IPS-NIHi11 (cell line): ENCODE data around the gene ALDH3B1.

Source experiments
- DNase-seq: peaks from one replicate; pipeline ENCODE4 v3.0.0; 2012; ENCODE audit warnings: mixed read lengths, low spot score

Gene ALDH3B1

DNA sequence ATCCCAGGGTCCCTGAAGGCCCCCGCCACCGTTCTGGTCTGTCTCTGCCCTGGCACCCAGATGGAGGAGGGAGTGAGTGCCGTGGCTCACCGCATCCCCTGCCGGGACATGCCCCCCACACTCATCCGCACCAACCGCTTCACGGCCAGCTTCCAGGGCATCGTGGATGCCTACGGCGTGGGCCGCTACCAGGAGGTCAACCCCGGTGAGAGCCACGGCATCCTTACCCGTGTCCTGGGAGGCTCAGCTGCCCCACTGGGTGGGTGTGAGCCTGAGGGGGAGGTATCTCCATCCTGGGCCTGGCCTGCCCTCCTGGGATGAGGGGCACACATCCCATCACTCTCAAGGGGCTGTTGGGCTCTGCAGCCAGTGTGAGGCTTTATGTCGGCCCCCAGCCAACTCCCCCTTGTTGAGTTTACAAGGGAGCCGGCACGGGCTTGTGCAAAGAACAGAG lies 34.8 kb downstream of the ALDH3B1 start:
- DNase-seq = no peak

DNA sequence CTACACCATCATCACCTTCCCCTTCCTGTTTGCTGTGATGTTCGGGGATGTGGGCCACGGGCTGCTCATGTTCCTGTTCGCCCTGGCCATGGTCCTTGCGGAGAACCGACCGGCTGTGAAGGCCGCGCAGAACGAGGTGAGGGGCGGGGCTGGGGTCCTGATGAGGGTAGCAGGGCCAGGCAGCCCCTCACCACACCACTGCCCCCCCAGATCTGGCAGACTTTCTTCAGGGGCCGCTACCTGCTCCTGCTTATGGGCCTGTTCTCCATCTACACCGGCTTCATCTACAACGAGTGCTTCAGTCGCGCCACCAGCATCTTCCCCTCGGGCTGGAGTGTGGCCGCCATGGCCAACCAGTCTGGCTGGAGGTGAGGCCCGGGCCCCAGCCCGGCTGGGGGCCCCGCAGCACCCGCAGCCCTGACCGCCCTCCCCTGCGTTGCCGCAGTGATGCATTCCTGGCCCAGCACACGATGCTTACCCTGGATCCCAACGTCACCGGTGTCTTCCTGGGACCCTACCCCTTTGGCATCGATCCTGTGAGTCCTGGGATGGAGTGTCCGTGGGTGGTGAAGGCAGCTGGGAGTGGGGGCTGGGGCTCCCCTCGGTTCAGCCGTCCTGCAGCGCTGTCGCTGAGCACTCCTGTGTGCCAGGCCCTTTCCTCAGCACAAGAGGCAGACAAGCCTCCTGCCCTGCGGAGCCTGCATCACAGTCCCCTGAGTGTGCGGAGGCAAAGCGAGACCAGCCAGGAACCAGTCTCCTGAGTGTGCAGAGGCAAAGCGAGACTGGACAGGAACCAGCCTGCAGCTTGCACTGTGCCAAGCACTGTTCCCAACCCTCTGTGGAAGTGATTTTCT lies 37.5 kb downstream of the ALDH3B1 start:
- no peak for DNase-seq

DNA sequence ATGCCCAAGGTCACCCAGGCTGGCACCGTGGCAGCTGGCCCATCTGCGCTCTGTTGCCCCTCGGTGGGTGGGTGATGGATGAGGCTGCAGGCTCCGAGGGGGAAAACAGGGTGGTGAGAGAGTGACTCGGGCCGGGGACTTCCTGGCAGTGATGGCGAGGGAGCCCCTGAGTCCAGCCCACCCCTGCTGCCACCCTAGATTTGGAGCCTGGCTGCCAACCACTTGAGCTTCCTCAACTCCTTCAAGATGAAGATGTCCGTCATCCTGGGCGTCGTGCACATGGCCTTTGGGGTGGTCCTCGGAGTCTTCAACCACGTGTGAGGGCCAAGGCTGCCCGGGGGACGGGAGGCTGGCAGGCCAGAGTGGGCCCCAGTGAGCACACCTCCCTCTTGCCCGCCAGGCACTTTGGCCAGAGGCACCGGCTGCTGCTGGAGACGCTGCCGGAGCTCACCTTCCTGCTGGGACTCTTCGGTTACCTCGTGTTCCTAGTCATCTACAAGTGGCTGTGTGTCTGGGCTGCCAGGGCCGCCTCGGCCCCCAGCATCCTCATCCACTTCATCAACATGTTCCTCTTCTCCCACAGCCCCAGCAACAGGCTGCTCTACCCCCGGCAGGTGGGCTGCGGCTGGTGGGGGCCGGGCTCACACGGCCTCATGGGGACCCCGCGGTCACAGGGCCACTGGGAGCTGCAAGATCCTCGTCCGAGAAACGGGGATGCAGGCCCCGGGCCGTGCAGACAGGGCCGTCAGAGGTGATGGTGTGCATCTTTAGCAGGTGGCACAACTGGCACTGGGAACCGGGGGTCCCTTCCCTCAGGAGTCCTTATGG lies 38.8 kb downstream of the ALDH3B1 start:
- peak; percentile 21 for DNase-seq

DNA sequence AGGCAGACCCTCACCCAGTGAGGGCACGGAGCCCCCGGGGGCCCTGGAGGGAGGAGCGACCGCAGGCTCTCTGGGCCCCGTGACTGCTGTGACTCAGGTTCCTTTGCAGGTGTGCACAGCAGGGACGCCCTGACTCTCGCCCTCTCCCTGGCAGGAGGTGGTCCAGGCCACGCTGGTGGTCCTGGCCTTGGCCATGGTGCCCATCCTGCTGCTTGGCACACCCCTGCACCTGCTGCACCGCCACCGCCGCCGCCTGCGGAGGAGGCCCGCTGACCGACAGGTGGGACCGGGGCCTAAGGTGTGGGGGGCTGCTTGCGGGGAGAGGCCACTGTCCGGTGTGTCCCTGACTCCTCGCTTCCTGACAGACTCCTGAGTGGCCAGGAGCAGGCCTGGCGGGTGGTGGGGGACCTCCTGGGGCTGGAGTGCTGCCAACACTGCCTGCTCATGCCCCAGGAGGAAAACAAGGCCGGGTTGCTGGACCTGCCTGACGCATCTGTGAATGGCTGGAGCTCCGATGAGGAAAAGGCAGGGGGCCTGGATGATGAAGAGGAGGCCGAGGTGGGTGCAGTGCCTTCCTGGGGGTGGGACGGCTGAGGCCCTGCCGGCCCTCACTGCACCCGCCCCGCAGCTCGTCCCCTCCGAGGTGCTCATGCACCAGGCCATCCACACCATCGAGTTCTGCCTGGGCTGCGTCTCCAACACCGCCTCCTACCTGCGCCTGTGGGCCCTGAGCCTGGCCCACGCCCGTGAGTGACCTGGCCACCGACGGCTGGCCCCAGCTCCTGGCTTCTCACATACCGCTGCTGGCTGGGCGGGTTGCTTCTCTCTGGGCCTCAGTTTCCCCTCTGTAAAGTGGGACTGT lies 39.6 kb downstream of the ALDH3B1 start:
- DNase-seq = peak; percentile 38

DNA sequence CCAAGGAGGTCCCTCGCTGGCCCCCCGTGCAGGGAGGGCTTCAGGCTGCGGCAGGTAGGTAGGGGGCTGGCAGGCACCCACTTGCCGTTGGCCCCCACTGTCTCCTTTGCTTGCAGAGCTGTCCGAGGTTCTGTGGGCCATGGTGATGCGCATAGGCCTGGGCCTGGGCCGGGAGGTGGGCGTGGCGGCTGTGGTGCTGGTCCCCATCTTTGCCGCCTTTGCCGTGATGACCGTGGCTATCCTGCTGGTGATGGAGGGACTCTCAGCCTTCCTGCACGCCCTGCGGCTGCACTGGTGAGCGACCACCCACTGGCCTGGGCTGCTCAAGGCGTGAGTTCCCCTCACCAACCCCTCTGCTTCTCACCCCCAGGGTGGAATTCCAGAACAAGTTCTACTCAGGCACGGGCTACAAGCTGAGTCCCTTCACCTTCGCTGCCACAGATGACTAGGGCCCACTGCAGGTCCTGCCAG lies 40.3 kb downstream of the ALDH3B1 start:
- peak; percentile 27 for DNase-seq

DNA sequence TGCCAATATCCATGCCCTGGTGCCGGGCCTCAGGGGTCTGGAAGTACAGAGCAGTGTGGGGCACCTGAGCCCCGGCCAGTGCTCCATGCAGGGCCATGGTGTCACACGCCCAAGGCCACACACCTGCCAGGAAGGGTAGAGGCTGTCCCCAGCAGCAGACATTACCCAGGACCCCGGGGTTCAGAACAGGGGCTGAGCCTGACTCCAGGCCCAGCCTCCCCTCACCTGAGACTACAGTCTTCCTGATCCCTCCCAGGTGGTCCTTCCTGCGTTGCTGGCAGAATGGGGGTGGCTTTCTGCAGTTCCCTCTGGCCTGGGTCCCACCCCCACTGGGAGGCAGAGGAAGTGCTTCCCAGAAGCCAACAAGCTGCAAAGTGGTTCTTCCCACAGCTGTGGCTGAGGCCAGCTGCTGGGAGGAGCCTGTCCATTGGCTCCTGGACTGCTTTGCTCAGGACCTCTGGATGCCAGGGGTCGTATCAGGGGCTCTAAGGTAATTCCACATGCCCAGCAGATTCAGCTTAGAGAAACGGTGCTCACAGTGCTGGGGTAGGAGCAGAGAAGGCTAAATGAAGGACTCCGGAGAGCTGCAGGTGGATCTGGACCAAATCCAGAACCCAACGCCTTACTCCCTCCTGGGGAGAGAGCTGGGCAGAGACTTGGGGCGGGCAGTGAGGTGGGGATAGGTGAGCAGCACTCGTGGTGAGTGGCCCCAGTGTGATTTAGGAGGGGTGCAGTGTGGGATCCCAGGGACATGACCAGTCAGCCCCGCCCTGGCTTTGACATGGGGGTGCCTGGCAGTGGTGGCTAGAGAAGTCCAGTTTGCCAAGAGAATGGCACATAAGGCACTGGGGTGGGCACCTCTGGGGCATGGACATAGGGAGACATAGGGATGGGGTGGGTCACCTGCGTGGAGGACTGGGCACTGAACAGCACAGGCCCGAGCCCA lies 41.3 kb downstream of the ALDH3B1 start:
- DNase-seq = peak; percentile 55

DNA sequence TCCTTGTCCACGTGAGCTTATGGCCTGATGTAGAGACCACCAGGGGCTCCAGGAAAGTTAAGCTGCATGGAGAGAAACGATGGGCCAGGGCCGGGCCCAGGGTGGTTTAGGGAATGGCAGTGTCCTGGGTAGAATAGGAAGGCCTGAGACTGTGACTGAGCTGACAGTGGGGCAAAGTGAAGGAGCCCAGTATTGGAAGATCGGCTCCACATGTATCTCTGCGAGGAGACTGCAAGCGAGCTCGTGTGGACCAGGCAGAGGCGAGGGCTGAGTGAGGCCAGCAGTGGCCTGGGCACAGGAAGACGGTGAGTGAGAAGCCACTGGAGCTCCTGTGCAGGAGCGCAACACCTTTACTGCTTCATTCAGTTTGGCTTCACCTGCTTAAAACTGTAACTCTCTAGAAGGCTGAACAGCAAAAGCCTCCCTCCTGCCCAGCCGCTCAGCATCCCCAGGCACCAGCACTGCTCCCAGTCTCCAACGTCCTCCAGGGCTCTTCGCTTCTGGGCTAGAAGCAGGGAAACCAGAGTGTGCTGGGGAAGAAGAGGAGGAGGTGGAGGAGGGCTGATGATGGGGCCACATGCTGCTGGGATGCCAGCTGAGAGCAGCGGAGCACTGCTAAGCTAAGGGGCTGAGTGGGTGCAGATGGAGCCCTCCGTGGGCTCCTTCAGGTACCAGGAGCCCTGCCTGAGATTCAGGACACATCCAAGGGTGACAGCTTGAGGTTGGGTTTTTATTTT lies 42.2 kb downstream of the ALDH3B1 start:
- DNase-seq = no peak

DNA sequence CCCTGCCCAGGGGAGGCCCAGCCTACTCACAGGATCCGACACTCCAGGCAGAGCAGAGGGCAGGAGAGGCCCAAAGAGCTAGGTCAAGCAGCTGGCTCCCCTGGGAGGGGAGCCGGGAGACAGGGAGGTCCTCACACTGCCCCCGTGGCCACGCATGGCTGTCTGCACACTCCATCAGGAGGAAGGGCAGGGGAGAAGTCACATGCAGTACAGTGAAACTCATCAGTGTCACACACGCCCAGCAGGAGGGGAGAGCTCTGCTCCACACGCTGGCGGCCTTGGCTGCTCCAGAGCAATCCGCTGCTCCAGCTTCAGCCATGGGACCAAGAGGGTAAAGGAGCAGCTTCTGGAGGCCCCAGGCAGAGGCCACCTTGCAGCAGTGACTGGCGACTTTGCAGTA lies 43.0 kb downstream of the ALDH3B1 start:
- no peak for DNase-seq

DNA sequence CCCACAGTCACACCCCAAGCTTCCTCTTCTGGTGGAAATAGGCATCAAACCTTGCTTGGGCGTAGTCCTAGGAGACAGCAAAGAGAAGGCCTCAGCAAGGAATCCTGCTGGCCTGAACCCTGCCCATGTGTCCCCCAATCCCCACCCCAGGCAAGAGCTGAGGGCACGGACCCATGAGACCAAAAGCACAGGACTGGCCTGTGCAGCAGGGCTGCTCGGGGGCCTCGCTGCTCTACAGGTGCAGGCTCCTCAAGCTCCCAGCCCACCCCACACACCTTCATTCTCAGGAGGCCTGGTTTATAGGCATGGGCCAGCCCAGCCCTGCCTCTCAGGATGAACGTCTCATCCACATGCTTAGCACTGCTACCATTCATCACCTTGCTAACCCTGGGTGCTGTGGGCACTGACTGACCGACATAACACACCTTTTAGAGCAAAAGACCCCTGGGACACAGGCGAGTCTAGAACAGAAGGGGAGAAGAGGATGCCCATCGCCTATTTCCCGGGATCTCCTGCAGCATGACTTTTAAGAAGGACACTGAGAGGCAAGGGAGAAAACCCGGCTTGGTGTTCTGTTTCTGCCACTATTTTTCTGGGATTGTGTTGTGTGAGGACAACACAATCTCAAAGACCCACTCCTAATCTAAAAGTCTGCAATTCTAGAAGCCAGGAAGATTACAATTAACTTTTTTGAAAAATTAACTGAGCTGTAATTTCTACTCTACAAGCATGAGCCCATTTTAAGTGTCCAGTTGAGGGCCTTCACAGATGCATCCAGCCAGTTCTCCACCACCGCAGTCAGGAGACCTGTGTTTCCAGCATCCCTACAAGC lies 44.1 kb downstream of the ALDH3B1 start:
- DNase-seq = no peak

DNA sequence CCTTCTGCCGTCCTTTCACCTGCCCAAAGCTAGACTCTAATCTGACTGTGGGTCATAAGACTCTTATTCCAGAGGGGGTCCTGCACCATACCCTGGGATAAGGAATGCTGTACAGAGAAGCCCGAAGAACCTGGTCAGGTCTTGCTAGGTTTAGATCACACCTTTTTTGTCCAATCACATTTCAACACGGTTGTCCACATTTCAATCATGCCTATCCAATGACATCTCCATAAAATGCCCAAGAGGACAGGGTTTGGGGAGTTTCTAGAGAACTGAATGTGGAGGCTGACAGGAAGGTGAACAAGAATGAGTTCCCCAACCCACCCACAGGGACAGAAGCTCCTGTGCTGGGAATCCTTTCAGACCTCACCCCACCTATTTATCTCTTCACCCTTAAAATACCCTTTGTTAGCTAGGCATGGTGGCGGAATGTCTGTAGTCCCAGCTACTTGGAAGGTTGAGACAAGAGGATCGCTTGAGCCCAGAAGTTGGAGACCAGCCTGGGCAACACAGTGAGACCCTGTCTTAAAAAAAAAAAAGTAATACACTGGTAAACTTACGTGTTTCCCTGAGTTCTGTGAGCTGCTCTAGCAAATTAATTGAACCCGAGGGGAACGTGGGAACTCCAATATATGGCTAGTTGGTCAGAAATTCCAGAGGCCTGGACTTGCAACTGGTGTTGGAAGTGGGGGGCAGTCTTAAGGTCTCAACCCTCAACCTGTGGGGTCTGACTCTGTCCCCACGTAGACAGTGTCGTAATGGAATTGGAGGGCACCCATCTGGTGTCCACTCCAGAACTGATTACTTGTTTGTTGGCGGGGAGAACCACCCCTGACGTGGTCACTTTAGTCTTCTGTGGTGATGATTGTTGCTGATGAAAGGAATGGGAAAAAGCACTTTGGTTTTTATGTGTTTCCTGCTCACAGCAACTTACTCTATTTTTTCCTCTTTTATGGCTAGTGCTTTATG lies 46.5 kb downstream of the ALDH3B1 start:
- no peak for DNase-seq

DNA sequence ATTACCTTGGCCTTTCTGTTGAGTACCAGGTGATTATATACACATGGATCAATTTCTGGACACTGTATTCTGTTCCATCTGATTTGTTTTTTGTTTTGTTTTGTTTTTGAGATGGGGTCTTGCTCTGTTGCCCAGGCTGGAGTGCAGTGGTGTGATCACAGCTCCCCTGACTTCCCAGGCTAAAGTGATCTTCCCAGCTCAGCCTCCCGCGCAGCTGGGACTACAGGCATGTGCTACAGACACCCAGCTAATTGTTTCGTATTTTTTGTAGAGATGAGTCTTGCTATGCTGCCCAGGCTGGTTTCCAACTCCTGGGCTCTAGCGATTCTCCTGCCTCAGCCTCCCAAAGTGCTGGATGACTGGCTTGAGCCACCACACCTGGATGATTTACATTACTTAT lies 47.7 kb downstream of the ALDH3B1 start:
- no peak for DNase-seq

DNA sequence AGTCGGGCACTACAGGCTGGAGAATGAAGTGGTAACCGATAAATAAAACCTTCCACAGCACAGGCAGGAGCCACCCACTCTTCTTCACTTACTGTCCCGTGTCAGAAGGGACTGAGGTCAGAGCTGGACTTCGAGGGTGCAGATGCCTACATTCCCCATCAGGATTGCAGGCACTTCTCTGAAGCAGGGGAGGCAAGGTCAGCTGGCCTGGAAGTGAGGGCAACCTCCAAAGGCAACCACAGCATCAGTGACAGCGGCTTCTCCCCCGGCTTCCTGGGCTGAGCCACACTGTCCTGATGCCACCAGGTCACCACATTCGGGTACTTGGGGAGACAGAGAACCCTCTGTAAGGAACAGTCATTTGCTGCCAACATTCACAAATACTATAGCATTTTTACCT lies 51.4 kb downstream of the ALDH3B1 start:
- DNase-seq = no peak

DNA sequence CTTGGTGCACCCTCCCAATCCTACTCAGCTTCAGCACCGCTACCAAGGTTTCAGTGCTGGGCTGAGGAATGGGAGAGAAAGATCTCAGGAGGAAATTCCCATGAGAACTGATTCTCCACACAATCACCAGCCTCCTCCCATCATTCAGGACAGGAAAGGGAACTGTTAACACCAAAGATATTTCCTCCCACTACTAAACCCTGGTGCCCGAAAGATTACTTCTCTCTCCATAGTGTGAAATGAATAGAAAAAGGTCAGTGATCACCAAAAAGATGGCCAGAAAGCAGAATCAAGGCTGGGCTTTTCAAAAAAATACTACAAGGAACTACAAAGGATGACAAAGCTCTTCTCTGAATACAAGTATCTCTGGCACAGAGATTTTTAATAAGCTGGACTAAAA lies 54.8 kb downstream of the ALDH3B1 start:
- DNase-seq = no peak

DNA sequence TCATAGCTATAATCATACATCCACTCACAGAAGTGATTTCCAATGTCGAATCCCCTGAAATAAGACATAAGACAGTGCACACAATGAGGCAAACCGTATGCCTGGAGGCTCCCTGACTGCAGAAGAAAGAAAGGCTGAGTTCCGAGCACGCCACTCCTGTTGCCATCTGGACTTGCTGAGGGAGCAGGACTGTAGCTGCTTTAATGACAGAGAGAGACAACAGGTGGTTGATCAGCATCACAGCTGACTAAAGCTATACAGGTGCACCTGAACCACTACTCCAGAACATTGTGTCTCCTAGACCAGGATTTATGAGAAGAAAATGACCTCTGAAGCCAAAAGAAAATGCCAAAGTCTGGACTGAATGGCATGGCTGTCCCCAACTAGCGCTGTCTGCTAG lies 55.7 kb downstream of the ALDH3B1 start:
- DNase-seq = no peak

DNA sequence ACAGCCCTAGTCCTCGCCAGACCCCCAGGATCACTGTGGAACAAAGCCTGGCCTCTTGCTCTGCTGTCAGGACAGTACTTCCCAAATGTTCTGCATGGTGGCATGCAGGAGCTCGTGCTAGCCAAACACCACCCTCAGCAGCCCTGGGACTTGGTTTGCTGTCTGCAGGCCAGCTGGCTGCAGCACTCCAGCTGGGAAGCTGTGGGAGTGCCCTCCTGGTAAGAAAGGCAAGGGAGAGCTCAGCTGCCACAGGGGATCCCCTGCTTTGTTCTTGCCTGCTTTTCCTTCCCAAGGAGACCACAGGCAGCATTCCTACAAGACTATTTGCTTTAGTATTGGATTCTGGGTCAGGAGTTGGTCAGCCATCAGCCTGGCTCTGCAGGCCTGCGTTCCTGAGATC lies 56.6 kb downstream of the ALDH3B1 start:
- no peak for DNase-seq

DNA sequence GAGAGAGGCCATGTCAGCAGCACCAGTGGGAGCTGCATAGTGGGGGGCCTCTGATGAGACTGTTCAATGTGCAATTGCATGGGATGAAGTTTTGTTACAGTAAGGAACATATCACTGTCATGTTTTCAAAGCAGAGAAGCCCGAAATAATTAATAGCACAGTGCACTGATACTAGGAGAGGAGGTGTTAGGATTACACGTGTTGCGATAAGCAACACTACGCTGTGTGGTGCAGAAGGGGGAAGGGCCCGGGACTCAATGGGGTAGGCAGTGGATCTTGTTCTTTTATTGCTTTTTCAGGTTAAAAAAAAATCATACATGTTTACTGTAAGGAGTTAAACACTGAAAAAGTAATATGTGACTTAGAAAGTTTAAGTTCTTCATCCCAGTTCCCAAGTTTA lies 57.9 kb downstream of the ALDH3B1 start:
- DNase-seq = no peak

DNA sequence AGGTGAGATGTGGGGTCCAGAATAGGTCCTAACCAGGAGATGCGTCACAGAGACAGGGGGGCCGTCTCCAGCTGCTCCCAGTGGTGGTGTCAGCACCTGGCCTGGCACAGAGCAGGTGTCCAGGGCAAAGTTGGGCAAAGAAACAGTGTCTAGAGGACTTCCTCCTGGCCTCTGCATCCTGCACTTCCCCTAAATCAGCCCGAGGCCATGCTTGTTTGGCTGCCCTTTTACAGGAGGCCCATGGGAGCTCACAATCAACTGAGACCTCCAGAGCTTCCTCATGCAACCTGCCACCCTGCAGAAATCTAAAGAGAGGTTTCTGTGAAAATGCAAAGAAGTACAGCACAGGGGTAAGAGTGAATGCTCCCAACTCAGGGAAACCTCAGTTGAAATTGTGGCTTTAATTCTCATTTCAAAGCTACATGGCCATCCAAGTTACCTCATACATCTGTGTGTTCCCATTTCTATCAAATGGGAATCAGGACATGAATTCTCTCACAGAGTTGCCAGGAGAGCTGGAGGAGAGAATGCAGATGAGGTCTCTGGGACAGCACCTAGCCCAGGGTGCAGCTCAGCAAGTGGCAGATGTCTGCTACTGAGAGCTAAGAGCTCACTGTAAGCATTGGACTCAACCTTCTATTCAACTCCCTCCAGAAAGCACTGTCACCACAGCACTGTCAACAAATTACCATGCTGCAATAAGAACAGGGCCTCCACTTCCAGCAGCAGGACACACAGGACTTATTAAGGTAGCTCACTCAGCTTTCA lies 61.3 kb downstream of the ALDH3B1 start:
- no peak for DNase-seq
